Panc1 (cell line): ENCODE data around the gene C1orf210. TPM values are rescaled to one million over a fixed set of nuclear protein-coding genes. Genes with fewer than 3 reads are reported as not detected.

Experiments
- ATAC-seq: fragments of 200-7000 bp; cut with Tn5 transposase; 2 replicates; pipeline ENCODE4 v1.9.1; 2020; ENCODE audit warnings: mild to moderate bottlenecking, moderate library complexity
- BruUV-seq: library from RNA; stranded (reverse); fragments of 400-500 nt; replicated peaks from 2 replicates; lab custom pipeline; 2021; lab: Mats Ljungman, UMichigan
- CTCF ChIA-PET: fragments of 300-600 bp; sonication (Branson Sonifier 250); formaldehyde crosslinking; loops from one replicate; lab custom pipeline; 2022; ENCODE audit warnings: antibody characterized with exemption; lab: Charles Lee
- POLR2A ChIA-PET: fragments of 300-600 bp; sonication (Branson Sonifier 250); formaldehyde crosslinking; loops from one replicate; lab custom pipeline; 2022; ENCODE audit warnings: antibody characterized with exemption; lab: Charles Lee
- DNase-seq: peaks from one replicate; pipeline ENCODE4 v3.0.0-alpha.2; 2010; ENCODE audit warnings: low read depth, low spot score
- H3K27ac ChIP-seq: 2 replicates; pipeline ENCODE4 v1.5.1; 2011; ENCODE audit warnings: mild to moderate bottlenecking, low read length, inconsistent platforms
- H3K27me3 ChIP-seq: fragments of 200-500 bp; sonication (Bioruptor generic); 2 replicates; pipeline ENCODE4 v1.6.0; 2014; ENCODE audit warnings: low read length, inconsistent platforms; ENCODE audit not compliant: control insufficient read depth, insufficient read depth
- H3K36me3 ChIP-seq: fragments of 200-500 bp; sonication (Bioruptor generic); 2 replicates; pipeline ENCODE4 v1.5.1; 2014; ENCODE audit warnings: inconsistent platforms, mild to moderate bottlenecking, low read length, moderate library complexity; ENCODE audit not compliant: control insufficient read depth, insufficient read depth
- H3K4me1 ChIP-seq: 2 replicates; pipeline ENCODE4 v1.5.1; 2011; ENCODE audit warnings: inconsistent platforms, mild to moderate bottlenecking, low read length, moderate library complexity; ENCODE audit not compliant: control insufficient read depth, insufficient read depth
- H3K4me3 ChIP-seq, 2 experiments: 2 replicates each; pipeline ENCODE4 v1.5.1; 2011 to 2012; ENCODE audit warnings: low read depth in 2 of 2, low read length in 2 of 2, mild to moderate bottlenecking in 2 of 2, inconsistent platforms in 1 of 2, moderate library complexity in 1 of 2
- H3K9me3 ChIP-seq: fragments of 200-500 bp; sonication (Bioruptor generic); 2 replicates; pipeline ENCODE4 v1.5.1; 2014; ENCODE audit warnings: low read depth, mild to moderate bottlenecking, inconsistent platforms, low read length, moderate library complexity; ENCODE audit not compliant: control insufficient read depth, insufficient read depth
- POLR2AphosphoS5 ChIP-seq: IDR thresholded peaks from 2 replicates; pipeline ENCODE4 v1.6.1; 2012; ENCODE audit warnings: mild to moderate bottlenecking, low read depth, low read length, moderate library complexity
- SIN3A ChIP-seq: IDR thresholded peaks from 2 replicates; pipeline ENCODE4 v1.6.1; 2012; ENCODE audit warnings: low read depth, mild to moderate bottlenecking, low read length, moderate library complexity, borderline replicate concordance; ENCODE audit not compliant: insufficient read depth
- TCF7L2 ChIP-seq: IDR thresholded peaks from 2 replicates; pipeline ENCODE4 v1.6.1; 2011; ENCODE audit warnings: mild to moderate bottlenecking, low read depth, low read length, inconsistent platforms
- in situ Hi-C: cut with HindIII; loops from 2 replicates; pipeline ENCODE4 v1.10.0; 2016; ENCODE audit warnings: low sequenced_read_pairs, low pct_unique_long_range_greater_than_20kb
- intact Hi-C: fragments of 100-400 bp; cut with micrococcal nuclease; formaldehyde crosslinking; loops from one replicate; pipeline ENCODE4 v1.10.0; 2022; ENCODE audit not compliant: unreplicated experiment
- total RNA-seq: library from RNA; stranded (reverse); gene quantifications from one replicate; pipeline ENCODE4 v1.2.1, GENCODE V29; 2021; ENCODE audit not compliant: unreplicated experiment
- TF ChIP-seq, protein P1 (sequence below), 2 experiments: IDR thresholded peaks; 2 replicates each; pipeline ENCODE4 v1.6.1; 2011 to 2012; ENCODE audit warnings: low read depth in 2 of 2, control low read depth in 1 of 2, low read length in 1 of 2, mild to moderate bottlenecking in 1 of 2, moderate library complexity in 1 of 2; ENCODE audit not compliant: insufficient read depth in 1 of 2
- TF ChIP-seq, protein P2 (sequence below): fragments of 450-650 bp; IDR thresholded peaks from 2 replicates; pipeline ENCODE4 v1.5.1; 2017; ENCODE audit warnings: mild to moderate bottlenecking

The C1orf210 gene
- total RNA-seq, 1 experiment from 2014 or later: not detected

DNA sequence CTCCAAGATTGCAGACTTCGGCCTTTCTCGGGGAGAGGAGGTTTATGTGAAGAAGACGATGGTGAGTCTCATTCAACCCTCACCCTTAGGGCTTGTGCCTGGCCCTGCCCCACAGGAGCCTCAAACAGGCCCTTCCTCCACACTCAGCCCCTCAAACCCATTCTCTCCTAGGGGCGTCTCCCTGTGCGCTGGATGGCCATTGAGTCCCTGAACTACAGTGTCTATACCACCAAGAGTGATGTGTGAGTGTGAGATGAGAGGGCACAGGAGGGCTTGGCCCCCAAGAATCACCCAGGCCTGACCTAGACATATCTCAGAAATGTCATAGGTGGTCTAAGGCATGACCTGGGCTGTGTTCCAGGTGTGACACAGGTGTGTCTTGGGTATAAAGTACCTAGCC is 33.9 kb upstream of the C1orf210 start:
- Histone ChIP-seq H3K36me3 (no peaks in the 10 kb centered on the region), H3K27me3 (no peaks in the 10 kb centered on the region), H3K27ac (no peak overlapping the region), H3K4me1 (no peaks in the 10 kb centered on the region), H3K9me3 (no peaks in the 10 kb centered on the region), H3K4me3 (no peak overlapping the region)
- CTCF ChIA-PET: no interaction called here
- POLR2A ChIA-PET: no interaction called here
- no TSS peak for BruUV-seq
- DNase-seq (no peak), ATAC-seq (no peak)
- in situ Hi-C loops (no loop called here), intact Hi-C loops (no loop called here)
- no peak for TF ChIP-seq SIN3A
- TF ChIP-seq, protein P1, sequence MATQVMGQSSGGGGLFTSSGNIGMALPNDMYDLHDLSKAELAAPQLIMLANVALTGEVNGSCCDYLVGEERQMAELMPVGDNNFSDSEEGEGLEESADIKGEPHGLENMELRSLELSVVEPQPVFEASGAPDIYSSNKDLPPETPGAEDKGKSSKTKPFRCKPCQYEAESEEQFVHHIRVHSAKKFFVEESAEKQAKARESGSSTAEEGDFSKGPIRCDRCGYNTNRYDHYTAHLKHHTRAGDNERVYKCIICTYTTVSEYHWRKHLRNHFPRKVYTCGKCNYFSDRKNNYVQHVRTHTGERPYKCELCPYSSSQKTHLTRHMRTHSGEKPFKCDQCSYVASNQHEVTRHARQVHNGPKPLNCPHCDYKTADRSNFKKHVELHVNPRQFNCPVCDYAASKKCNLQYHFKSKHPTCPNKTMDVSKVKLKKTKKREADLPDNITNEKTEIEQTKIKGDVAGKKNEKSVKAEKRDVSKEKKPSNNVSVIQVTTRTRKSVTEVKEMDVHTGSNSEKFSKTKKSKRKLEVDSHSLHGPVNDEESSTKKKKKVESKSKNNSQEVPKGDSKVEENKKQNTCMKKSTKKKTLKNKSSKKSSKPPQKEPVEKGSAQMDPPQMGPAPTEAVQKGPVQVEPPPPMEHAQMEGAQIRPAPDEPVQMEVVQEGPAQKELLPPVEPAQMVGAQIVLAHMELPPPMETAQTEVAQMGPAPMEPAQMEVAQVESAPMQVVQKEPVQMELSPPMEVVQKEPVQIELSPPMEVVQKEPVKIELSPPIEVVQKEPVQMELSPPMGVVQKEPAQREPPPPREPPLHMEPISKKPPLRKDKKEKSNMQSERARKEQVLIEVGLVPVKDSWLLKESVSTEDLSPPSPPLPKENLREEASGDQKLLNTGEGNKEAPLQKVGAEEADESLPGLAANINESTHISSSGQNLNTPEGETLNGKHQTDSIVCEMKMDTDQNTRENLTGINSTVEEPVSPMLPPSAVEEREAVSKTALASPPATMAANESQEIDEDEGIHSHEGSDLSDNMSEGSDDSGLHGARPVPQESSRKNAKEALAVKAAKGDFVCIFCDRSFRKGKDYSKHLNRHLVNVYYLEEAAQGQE (IDR thresholded peaks at IDR 0.05; ENCODE audit: insufficient read depth in 1 of 2, low read depth in 2 of 2, low read length in 1 of 2): no peak
- no peak for TF ChIP-seq POLR2AphosphoS5
- TF ChIP-seq, protein P2, sequence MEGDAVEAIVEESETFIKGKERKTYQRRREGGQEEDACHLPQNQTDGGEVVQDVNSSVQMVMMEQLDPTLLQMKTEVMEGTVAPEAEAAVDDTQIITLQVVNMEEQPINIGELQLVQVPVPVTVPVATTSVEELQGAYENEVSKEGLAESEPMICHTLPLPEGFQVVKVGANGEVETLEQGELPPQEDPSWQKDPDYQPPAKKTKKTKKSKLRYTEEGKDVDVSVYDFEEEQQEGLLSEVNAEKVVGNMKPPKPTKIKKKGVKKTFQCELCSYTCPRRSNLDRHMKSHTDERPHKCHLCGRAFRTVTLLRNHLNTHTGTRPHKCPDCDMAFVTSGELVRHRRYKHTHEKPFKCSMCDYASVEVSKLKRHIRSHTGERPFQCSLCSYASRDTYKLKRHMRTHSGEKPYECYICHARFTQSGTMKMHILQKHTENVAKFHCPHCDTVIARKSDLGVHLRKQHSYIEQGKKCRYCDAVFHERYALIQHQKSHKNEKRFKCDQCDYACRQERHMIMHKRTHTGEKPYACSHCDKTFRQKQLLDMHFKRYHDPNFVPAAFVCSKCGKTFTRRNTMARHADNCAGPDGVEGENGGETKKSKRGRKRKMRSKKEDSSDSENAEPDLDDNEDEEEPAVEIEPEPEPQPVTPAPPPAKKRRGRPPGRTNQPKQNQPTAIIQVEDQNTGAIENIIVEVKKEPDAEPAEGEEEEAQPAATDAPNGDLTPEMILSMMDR: no peak
- TF ChIP-seq TCF7L2: no peak

DNA sequence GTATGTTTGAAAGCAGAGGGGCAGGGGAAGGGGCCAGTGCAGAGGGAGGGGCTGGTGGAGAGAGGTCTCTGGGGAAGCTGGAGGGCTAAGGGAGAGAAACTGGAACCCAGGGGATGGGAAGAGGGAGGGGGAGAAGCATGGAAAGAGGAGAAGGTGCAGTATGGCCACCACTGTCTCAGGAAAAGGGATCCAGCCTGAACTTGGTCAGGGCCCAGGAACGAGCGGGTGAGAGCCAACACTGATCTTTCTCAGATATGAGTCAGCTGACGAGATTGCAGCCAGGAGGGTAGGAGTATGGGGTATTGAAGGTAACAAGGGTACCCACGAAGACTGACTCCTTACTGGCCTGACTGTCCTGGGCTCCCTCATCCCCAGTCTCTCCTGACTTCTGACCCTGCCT is 33.5 kb upstream of the C1orf210 start:
- no peaks in the 10 kb centered on the region for H3K9me3 ChIP-seq
- BruUV-seq: no TSS peak
- POLR2A ChIA-PET: no interaction called here
- H3K4me3 ChIP-seq: no peak overlapping the region
- TF ChIP-seq, protein P1 (IDR thresholded peaks at IDR 0.05; ENCODE audit: insufficient read depth in 1 of 2, low read depth in 2 of 2, low read length in 1 of 2): no peak
- TF ChIP-seq, protein P2: no peak
- TF ChIP-seq SIN3A (no peak), TCF7L2 (no peak), POLR2AphosphoS5 (no peak)
- CTCF ChIA-PET: no interaction called here
- intact Hi-C loops: no loop called here
- peak; percentile 56 for ATAC-seq
- H3K36me3 ChIP-seq: no peaks in the 10 kb centered on the region
- in situ Hi-C loops: no loop called here
- no peaks in the 10 kb centered on the region for H3K4me1 ChIP-seq
- no peaks in the 10 kb centered on the region for H3K27me3 ChIP-seq
- no peak for DNase-seq
- H3K27ac ChIP-seq: no peak overlapping the region
